Measurements from ENCODE around the gene SNX13.
"Not testable (repeated sequence)": the region's sequence is repeated elsewhere in the genome, so short reads cannot be mapped to it uniquely, and the experiment has no call there.

GRCh38 chr7:17909310-17909709 is 31.0 kb downstream of the SNX13 start:
- TF ChIP-seq SMC3 (IDR thresholded peaks at IDR 0.05; ENCODE audit: low read depth, low read length); POLR2AphosphoS5 (IDR thresholded peaks at IDR 0.05; ENCODE audit: low read depth, low read length); EP300 (IDR thresholded peaks at IDR 0.05; ENCODE audit: borderline replicate concordance in 1 of 2, low read depth in 1 of 2, low read length in 1 of 2); CTCF (IDR thresholded peaks at IDR 0.05); USF2 (IDR thresholded peaks at IDR 0.05; ENCODE audit: borderline replicate concordance, low read depth, low read length); RXRA (IDR thresholded peaks at IDR 0.05; ENCODE audit: borderline replicate concordance, low read depth): not testable (repeated sequence)
